PC-9 (cell line): ENCODE measurements around the gene ARHGEF37. TPM values are rescaled to one million over a fixed set of nuclear protein-coding genes. Genes with fewer than 3 reads are reported as not detected.

Source experiments
- BruUV-seq: library from RNA; stranded (reverse); fragments of 400-500 nt; replicated peaks from 2 replicates; lab custom pipeline; 2021; lab: Mats Ljungman, UMichigan
- CTCF ChIA-PET: fragments of 300-600 bp; sonication (Branson Sonifier 250); formaldehyde crosslinking; loops from one replicate; lab custom pipeline; 2022; ENCODE audit warnings: antibody characterized with exemption; lab: Charles Lee
- POLR2A ChIA-PET: fragments of 300-600 bp; sonication (Branson Sonifier 250); formaldehyde crosslinking; loops from one replicate; lab custom pipeline; 2022; ENCODE audit warnings: antibody characterized with exemption; ENCODE audit not compliant: unreplicated experiment; lab: Charles Lee
- DNase-seq, 2 experiments: peaks; one replicate each; pipeline versions ENCODE4 v3.0.0 to v3.0.0-alpha.2; 2015 to 2022; ENCODE audit warnings: mixed read lengths in 1 of 2
- H2AFZ ChIP-seq: fragments of 200-600 bp; sonication (generic); 2 replicates; pipeline ENCODE4 v1.8.1; 2017; ENCODE audit warnings: antibody characterized with exemption
- H3F3A ChIP-seq: fragments of 200-600 bp; sonication (generic); 2 replicates; pipeline ENCODE4 v1.8.1; 2017; ENCODE audit warnings: antibody characterized with exemption, mild to moderate bottlenecking, low read depth; ENCODE audit not compliant: insufficient read depth
- H3K27ac ChIP-seq: fragments of 200-600 bp; sonication (generic); 2 replicates; pipeline ENCODE4 v1.6.1; 2016; ENCODE audit warnings: mixed run types
- H3K27me3 ChIP-seq: fragments of 200-600 bp; sonication (generic); 2 replicates; pipeline ENCODE4 v1.6.1; 2016; ENCODE audit warnings: low read depth, mixed run types; ENCODE audit not compliant: insufficient read depth
- H3K36me3 ChIP-seq: fragments of 200-600 bp; sonication (generic); 2 replicates; pipeline ENCODE4 v1.6.1; 2016; ENCODE audit warnings: low read depth, mixed run types
- H3K4me1 ChIP-seq: fragments of 200-600 bp; sonication (generic); replicated peaks from 2 replicates; pipeline ENCODE4 v1.6.1; 2016; ENCODE audit warnings: mixed run types; ENCODE audit not compliant: insufficient read depth
- H3K4me2 ChIP-seq: fragments of 200-600 bp; sonication (generic); 2 replicates; pipeline ENCODE4 v1.6.1; 2017; ENCODE audit warnings: mixed run types
- H3K4me3 ChIP-seq: fragments of 200-600 bp; sonication (generic); 2 replicates; pipeline ENCODE4 v1.6.1; 2016; ENCODE audit warnings: mixed run types
- H3K79me2 ChIP-seq: fragments of 200-600 bp; sonication (generic); 2 replicates; pipeline ENCODE4 v1.6.1; 2017; ENCODE audit warnings: low read depth, mixed run types
- H3K9me2 ChIP-seq: fragments of 200-600 bp; sonication (generic); 2 replicates; pipeline ENCODE4 v1.8.1; 2017; ENCODE audit warnings: mild to moderate bottlenecking; ENCODE audit not compliant: insufficient read depth
- H3K9me3 ChIP-seq: fragments of 200-600 bp; sonication (generic); 2 replicates; pipeline ENCODE4 v1.8.1; 2016; ENCODE audit warnings: low read depth; ENCODE audit not compliant: insufficient read depth
- H4K20me1 ChIP-seq: fragments of 200-600 bp; sonication (generic); 2 replicates; pipeline ENCODE4 v1.8.1; 2017; ENCODE audit not compliant: insufficient read depth
- CTCF ChIP-seq: fragments of 200-600 bp; sonication (generic); conservative IDR thresholded peaks from 2 replicates; pipeline ENCODE4 v1.6.1; 2017; ENCODE audit warnings: mixed run types, antibody characterized with exemption, mild to moderate bottlenecking, moderate library complexity
- EZH2 ChIP-seq: fragments of 200-600 bp; sonication (generic); IDR thresholded peaks from 2 replicates; pipeline ENCODE4 v1.8.0; 2017; ENCODE audit warnings: antibody characterized with exemption, low read depth
- intact Hi-C: fragments of 100-400 bp; cut with micrococcal nuclease; formaldehyde crosslinking; loops from one replicate; pipeline ENCODE4 v1.10.0; 2022; ENCODE audit not compliant: unreplicated experiment
- total RNA-seq: library from RNA; stranded (reverse); gene quantifications from 2 replicates; pipeline ENCODE4 v1.2.3, GENCODE V29; 2021

The ARHGEF37 gene
- total RNA-seq, 1 experiment from 2014 or later, result 5.5 TPM

GRCh38 chr5:149639737-149640136, 58.4 kb downstream of the ARHGEF37 start:
- POLR2A ChIA-PET, result no interaction called here
- intact Hi-C loops, result loop anchor here (5.0 to 10.0 kb wide), 5 partner anchors 325 to 798 kb away; partner anchors contain the start of genes SLC26A2 and TCOF1

DNA sequence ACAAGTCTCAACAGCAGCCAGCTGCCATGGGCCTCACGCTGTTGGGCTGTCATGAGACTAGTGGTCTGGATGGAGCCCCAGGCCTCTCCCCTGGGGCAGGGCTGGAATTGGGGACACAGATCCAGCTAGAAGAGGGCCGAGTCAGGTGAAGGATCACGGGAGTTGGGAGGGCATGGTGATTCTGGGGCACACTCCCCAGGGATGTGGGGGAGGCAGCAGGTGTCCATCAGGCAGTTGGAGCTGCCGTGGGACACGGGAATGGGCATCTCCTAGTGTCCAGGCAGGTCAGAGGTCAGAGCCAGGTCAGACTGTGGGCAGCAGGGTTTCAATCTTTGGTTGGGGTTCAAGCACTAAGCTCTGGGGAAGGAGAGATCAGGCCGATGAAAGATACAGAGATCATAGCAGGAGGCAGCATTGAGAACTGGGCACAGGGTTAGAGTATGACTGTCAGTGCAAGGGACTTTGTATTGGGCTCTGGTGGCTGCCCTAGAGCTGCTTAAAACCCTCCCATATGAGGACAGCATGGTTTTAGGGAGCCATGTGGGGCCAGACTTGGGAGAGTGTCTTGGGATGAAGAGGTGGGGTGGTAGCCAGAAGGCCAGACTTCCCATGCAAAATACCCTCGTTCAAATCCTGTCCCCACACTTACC, 59.2 kb downstream of the ARHGEF37 start:
- intact Hi-C loops, result no loop called here
- no peaks in the 10 kb centered on the region for H3K79me2 ChIP-seq
- H2AFZ ChIP-seq, result no peak overlapping the region
- no peak for DNase-seq
- no peak overlapping the region for H3K4me2 ChIP-seq
- no peaks in the 10 kb centered on the region for H3F3A ChIP-seq
- no peaks in the 10 kb centered on the region for H3K9me3 ChIP-seq
- no peak for TF ChIP-seq CTCF
- TF ChIP-seq EZH2, result no peak
- no peak overlapping the region for H3K4me3 ChIP-seq
- H3K4me1 ChIP-seq, result no peaks in the 10 kb centered on the region
- H3K9me2 ChIP-seq, result no peaks in the 10 kb centered on the region
- H3K27ac ChIP-seq, result no peak overlapping the region
- H3K36me3 ChIP-seq, result no peaks in the 10 kb centered on the region
- CTCF ChIA-PET, result no interaction called here
- POLR2A ChIA-PET, result no interaction called here
- H3K27me3 ChIP-seq, result no peaks in the 10 kb centered on the region
- BruUV-seq, result no TSS peak
- H4K20me1 ChIP-seq, result no peaks in the 10 kb centered on the region

More at GRCh38 chr5:149639737-149640136, 58.4 kb downstream of the ARHGEF37 start:
- no peak overlapping the region for H3K4me3 ChIP-seq
- no peaks in the 10 kb centered on the region for H3K27me3 ChIP-seq
- no peaks in the 10 kb centered on the region for H3F3A ChIP-seq
- H3K4me2 ChIP-seq, result no peak overlapping the region
- no peaks in the 10 kb centered on the region for H3K9me2 ChIP-seq
- no peaks in the 10 kb centered on the region for H4K20me1 ChIP-seq
- H3K79me2 ChIP-seq, result no peaks in the 10 kb centered on the region
- no peaks in the 10 kb centered on the region for H3K4me1 ChIP-seq
- DNase-seq, result no peak
- no peaks in the 10 kb centered on the region for H3K36me3 ChIP-seq
- no peak for TF ChIP-seq CTCF
- no peak for TF ChIP-seq EZH2
- BruUV-seq, result no TSS peak
- no peak overlapping the region for H3K27ac ChIP-seq
- no peaks in the 10 kb centered on the region for H3K9me3 ChIP-seq
- no peak overlapping the region for H2AFZ ChIP-seq
- CTCF ChIA-PET, result no interaction called here

DNA sequence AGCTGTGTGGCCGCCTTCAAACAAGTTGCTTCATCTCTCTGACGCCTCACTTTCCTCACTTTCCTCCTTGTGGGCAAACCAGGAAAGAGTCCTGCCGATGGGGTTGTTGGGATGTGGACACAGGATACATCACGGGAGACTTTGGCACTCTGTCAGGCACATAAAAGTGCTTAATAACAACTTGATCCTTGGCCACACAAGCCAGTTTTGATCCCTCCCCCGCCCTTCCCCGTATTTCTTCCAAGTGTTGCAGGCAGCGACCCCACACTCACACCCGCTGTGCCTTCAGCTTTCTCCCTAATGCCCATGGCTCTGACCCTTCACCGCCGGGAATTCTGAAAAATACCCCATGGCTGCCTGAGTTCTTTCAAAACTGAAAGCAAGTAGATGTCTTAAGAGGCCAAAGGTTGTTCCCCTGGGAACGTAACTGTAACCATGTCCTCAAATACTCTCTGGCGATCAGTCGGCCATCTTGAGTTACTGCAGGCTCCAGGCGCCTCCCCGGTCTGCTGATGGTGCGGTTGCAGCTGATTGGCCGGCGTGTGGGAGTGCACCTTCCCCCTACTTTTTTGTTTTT, 59.8 kb downstream of the ARHGEF37 start:
- BruUV-seq, result no TSS peak
- POLR2A ChIA-PET, result no interaction called here

More for the DNA sequence above, 59.8 kb downstream of the ARHGEF37 start:
- Histone ChIP-seq H3K4me2 (no peak overlapping the region), H2AFZ (no peak overlapping the region), H3K27ac (no peak overlapping the region), H3K4me1 (no peaks in the 10 kb centered on the region), H3K79me2 (no peaks in the 10 kb centered on the region), H3K4me3 (no peak overlapping the region), H3K36me3 (no peaks in the 10 kb centered on the region), H4K20me1 (no peaks in the 10 kb centered on the region), H3K27me3 (no peaks in the 10 kb centered on the region), H3K9me3 (no peaks in the 10 kb centered on the region), H3K9me2 (no peaks in the 10 kb centered on the region), H3F3A (no peaks in the 10 kb centered on the region)
- intact Hi-C loops, result no loop called here
- CTCF ChIA-PET, result no interaction called here
- no peak for TF ChIP-seq EZH2
- no peak for TF ChIP-seq CTCF
- no peak for DNase-seq
